ENCODE measurements around the gene LLGL2. TPM values are rescaled to one million over a fixed set of nuclear protein-coding genes. Genes with fewer than 3 reads are reported as not detected.
"Not testable (repeated sequence)": the region's sequence is repeated elsewhere in the genome, so short reads cannot be mapped to it uniquely, and the experiment has no call there.

Gene LLGL2
- polyA plus RNA-seq, 6 donors from 2014 or later, result 6.1 to 14.4 (median 10.4) TPM

- Mint-ChIP-seq H3K9me3 (no peaks in the 10 kb centered on the region), H3K27ac (peak within 1 kb of the TSS in 2 of 6 donors; percentile 19 to 79), H3K4me3 (peak within 1 kb of the TSS; percentile 77 to 90 (median 85)), H3K36me3 (no peaks in the 10 kb centered on the region), H3K4me1 (peaks cover 15 to 21% (median 21%) of the 10 kb centered on the region in 3 donors), H3K27me3 (no peaks in the 10 kb centered on the region)
- DNase-seq, result peak; percentile 75
- ATAC-seq (ENCODE audit: low read depth in 2 of 2), result peak; percentile 63 to 66
Measured at GRCh38 chr17:75515496-75516254, 9.8 kb upstream of the LLGL2 start, which contains the start of gene CASKIN2. Gene CASKIN2 (minus strand): TSS chr17:75515537. CDS start chr17:75513804, 1,733 bp downstream.

GRCh38 chr17:75516255-75516618 lies 9.3 kb upstream of the LLGL2 start, which contains the start of gene TSEN54:
Gene TSEN54 (plus strand): TSS chr17:75516528. CDS start chr17:75516561, 33 bp downstream.
- no peaks in the 10 kb centered on the region for H3K27me3 Mint-ChIP-seq
- no peaks in the 10 kb centered on the region for H3K9me3 Mint-ChIP-seq

GRCh38 chr17:75516619-75517296 lies 8.7 kb upstream of the LLGL2 start:
- H3K27me3 Mint-ChIP-seq, result no peaks in the 10 kb centered on the region
- H3K4me1 Mint-ChIP-seq, result peaks cover 15 to 21% (median 21%) of the 10 kb centered on the region in 3 donors
- DNase-seq (peak; percentile 25), ATAC-seq (ENCODE audit: low read depth in 2 of 2) (peak; percentile 4 to 8)
- H3K36me3 Mint-ChIP-seq, result no peaks in the 10 kb centered on the region
- no peaks in the 10 kb centered on the region for H3K9me3 Mint-ChIP-seq
- H3K4me3 Mint-ChIP-seq, result peak overlapping the region; percentile 68 to 91 (median 84)
- H3K27ac Mint-ChIP-seq, result peak overlapping the region in 1 of 6 donors; percentile 24

More at GRCh38 chr17:75516255-75516618, 9.3 kb upstream of the LLGL2 start, which contains the start of gene TSEN54:
- H3K4me1 Mint-ChIP-seq, result peaks cover 15 to 21% (median 21%) of the 10 kb centered on the region in 3 donors
- H3K27ac Mint-ChIP-seq, result peak within 1 kb of the TSS in 3 of 6 donors; percentile 24 to 79 (median 44)
- DNase-seq (peak; percentile 90), ATAC-seq (ENCODE audit: low read depth in 2 of 2) (peak; percentile 85 to 86)
- H3K36me3 Mint-ChIP-seq, result no peaks in the 10 kb centered on the region
- H3K4me3 Mint-ChIP-seq, result peak within 1 kb of the TSS; percentile 77 to 91 (median 85)

GRCh38 chr17:75517297-75517865 lies 8.1 kb upstream of the LLGL2 start:
- H3K36me3 Mint-ChIP-seq, result no peaks in the 10 kb centered on the region
- H3K9me3 Mint-ChIP-seq, result no peaks in the 10 kb centered on the region
- peaks cover 15 to 21% (median 21%) of the 10 kb centered on the region in 3 donors for H3K4me1 Mint-ChIP-seq
- peak overlapping the region in 4 of 6 donors; percentile 3 to 81 (median 28) for H3K27ac Mint-ChIP-seq
- DNase-seq (no peak), ATAC-seq (ENCODE audit: low read depth in 2 of 2) (no peak)
- no peaks in the 10 kb centered on the region for H3K27me3 Mint-ChIP-seq
- H3K4me3 Mint-ChIP-seq, result peak overlapping the region; percentile 68 to 91 (median 84)

GRCh38 chr17:75518201-75518600 lies 7.3 kb upstream of the LLGL2 start:
- no peaks in the 10 kb centered on the region for H3K27me3 Mint-ChIP-seq
- DNase-seq (peak; percentile 61), ATAC-seq (ENCODE audit: low read depth in 2 of 2) (peak; percentile 32 to 41)
- peak overlapping the region in 5 of 6 donors; percentile 52 to 90 (median 86) for H3K27ac Mint-ChIP-seq
- H3K4me1 Mint-ChIP-seq, result peaks cover 15 to 21% (median 21%) of the 10 kb centered on the region in 3 donors
- H3K9me3 Mint-ChIP-seq, result no peaks in the 10 kb centered on the region
- H3K4me3 Mint-ChIP-seq, result peak overlapping the region; percentile 68 to 91 (median 84)
- no peaks in the 10 kb centered on the region for H3K36me3 Mint-ChIP-seq

DNA sequence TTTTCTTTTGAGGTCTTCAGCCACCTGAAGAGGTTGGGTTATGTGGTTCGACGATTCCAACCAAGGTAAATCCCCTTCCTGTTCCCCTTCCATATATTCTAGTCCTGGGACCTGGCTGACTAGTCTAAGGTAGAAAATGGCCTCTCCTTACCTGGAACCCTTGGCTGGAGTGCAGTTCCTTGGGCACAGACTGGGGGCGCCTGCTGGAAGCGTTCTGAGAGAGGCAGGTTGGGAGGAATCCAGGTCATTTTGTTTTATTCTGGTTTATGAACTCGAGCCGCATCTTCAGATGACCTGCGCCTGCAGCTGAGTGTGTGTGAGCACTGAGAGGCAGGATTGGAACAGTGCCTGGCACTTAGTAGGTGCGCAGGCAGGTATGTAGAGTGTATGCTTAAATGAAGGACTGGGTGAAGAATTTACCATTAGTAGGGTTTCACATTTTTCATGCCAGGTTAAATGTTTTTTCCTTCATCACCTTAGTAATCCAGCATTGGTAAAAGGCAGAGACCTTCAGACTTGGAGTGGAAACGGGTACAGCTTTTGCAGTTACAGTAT lies 6.4 kb upstream of the LLGL2 start:
- H3K27me3 Mint-ChIP-seq, result no peaks in the 10 kb centered on the region

GRCh38 chr17:75520413-75520812 lies 5.1 kb upstream of the LLGL2 start:
- not testable (repeated sequence) for H3K9me3 Mint-ChIP-seq; H3K27ac Mint-ChIP-seq; H3K4me3 Mint-ChIP-seq; DNase-seq; H3K36me3 Mint-ChIP-seq; ATAC-seq (ENCODE audit: low read depth in 2 of 2); H3K27me3 Mint-ChIP-seq
- H3K4me1 Mint-ChIP-seq, result peaks cover 15 to 27% (median 25%) of the 10 kb centered on the region in 3 donors

More for the DNA sequence above, 6.4 kb upstream of the LLGL2 start:
- Mint-ChIP-seq H3K9me3 (no peaks in the 10 kb centered on the region), H3K27ac (peak overlapping the region in 1 of 6 donors; percentile 64), H3K4me1 (peaks cover 15 to 21% (median 21%) of the 10 kb centered on the region in 3 donors), H3K4me3 (peak overlapping the region in 2 of 8 donors; percentile 19 to 85), H3K36me3 (no peaks in the 10 kb centered on the region)
- DNase-seq (no peak), ATAC-seq (ENCODE audit: low read depth in 2 of 2) (no peak)

GRCh38 chr17:75521290-75521689 lies 4.2 kb upstream of the LLGL2 start:
- H3K4me1 Mint-ChIP-seq, result peaks cover 17 to 30% (median 26%) of the 10 kb centered on the region in 3 donors
- no peaks in the 10 kb centered on the region for H3K27me3 Mint-ChIP-seq
- H3K27ac Mint-ChIP-seq, result no peak overlapping the region
- no peak for DNase-seq
- H3K4me3 Mint-ChIP-seq, result no peak overlapping the region
- no peaks in the 10 kb centered on the region for H3K36me3 Mint-ChIP-seq
- H3K9me3 Mint-ChIP-seq, result no peaks in the 10 kb centered on the region
- no peak for ATAC-seq (ENCODE audit: low read depth in 2 of 2)

GRCh38 chr17:75521951-75522727 lies 3.4 kb upstream of the LLGL2 start:
- peaks cover 19 to 32% (median 29%) of the 10 kb centered on the region in 3 donors for H3K4me1 Mint-ChIP-seq
- DNase-seq (no peak), ATAC-seq (ENCODE audit: low read depth in 2 of 2) (no peak)
- H3K27me3 Mint-ChIP-seq, result no peaks in the 10 kb centered on the region
- H3K4me3 Mint-ChIP-seq, result peak overlapping the region in 4 of 8 donors; percentile 12 to 82 (median 58)
- H3K27ac Mint-ChIP-seq, result peak overlapping the region in 1 of 6 donors; percentile 30
- no peaks in the 10 kb centered on the region for H3K36me3 Mint-ChIP-seq
- H3K9me3 Mint-ChIP-seq, result no peaks in the 10 kb centered on the region

- Mint-ChIP-seq H3K36me3 (no peaks in the 10 kb centered on the region), H3K9me3 (no peaks in the 10 kb centered on the region), H3K4me3 (peak overlapping the region in 4 of 8 donors; percentile 45 to 80 (median 72)), H3K4me1 (peaks cover 5 to 19% (median 14%) of the 10 kb centered on the region in 3 donors), H3K27me3 (no peaks in the 10 kb centered on the region), H3K27ac (no peak overlapping the region)
- ATAC-seq (ENCODE audit: low read depth in 2 of 2) (no peak), DNase-seq (no peak)
Measured at GRCh38 chr17:75523647-75524046, 1.9 kb upstream of the LLGL2 start.

DNA sequence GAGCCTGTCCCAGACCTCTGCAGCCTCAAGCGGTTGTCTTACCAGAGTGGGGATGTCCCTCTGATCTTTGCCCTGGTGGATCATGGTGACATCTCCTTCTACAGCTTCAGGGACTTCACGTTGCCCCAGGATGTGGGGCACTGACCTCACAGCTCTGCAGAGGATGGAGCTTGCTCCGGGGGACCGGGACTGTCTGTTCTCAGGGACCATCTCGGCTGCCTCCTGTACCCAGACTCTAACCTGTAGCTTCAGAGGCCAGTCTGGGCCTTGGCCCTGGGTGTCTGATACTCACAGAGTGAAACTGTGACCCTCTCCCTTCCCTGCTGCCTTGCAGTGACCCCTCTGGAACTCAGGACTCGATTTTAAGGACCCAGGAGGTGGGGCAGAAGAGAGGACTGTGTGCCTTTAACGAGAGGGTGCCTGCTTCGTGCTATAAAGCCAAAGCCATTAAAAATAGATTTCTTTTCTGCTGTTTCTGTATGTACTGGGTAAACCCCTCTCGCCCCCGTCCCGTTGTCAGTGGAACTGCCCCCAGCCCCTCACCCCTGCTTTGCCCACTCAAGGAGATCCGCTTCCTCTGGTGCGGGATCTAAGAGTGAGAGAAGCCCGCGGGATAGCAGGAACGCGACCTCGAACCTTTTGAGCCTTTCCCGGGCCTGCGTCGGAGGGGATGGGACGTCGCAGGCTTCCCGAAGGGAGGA lies 1.1 kb upstream of the LLGL2 start:
- no peak overlapping the region for H3K27ac Mint-ChIP-seq
- DNase-seq (peak; percentile 25), ATAC-seq (ENCODE audit: low read depth in 2 of 2) (peak in 1 of 2 donors; percentile 3)
- no peaks in the 10 kb centered on the region for H3K36me3 Mint-ChIP-seq
- H3K9me3 Mint-ChIP-seq, result no peaks in the 10 kb centered on the region
- no peaks in the 10 kb centered on the region for H3K27me3 Mint-ChIP-seq
- peaks cover 4 to 17% (median 12%) of the 10 kb centered on the region in 3 donors for H3K4me1 Mint-ChIP-seq
- H3K4me3 Mint-ChIP-seq, result peak overlapping the region; percentile 65 to 90 (median 78)

Data from naive B cell (primary cell).